ENCODE data around the gene HEG1.

HEG1 gene

DNA sequence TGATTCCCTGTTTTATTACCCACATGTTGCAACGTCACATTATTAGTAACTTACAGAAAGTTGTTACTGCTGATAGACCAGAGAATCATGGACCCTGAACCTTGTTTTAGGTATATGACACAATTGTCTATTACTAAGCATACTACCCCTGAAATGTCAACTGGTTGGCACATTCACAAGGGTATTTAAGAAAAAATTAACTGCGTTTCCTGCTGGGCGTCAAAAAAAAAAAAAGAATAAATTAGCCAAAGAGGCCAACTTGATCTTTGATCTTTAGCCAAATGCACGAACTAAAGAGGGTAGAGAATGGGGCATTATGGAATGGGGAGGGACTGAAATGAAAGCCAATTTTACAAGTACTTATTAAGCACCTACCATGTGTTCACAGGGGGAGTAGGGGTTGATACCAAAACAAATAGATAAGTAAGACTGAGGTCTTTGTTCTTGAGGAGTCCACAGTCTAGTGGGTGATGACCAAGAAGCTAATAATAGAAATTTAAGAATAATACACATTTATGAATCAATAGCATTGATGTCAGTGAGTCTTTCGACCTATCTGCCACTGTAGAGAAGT, 103.4 kb downstream of the HEG1 start:
- DNase-seq (ENCODE audit: low read depth): no peak

- no peak for DNase-seq (ENCODE audit: low read depth)
Observed at GRCh38 chr3:124951511-124952281, 104.1 kb downstream of the HEG1 start.

GRCh38 chr3:124950026-124950425, 105.8 kb downstream of the HEG1 start:
- no peak for DNase-seq (ENCODE audit: low read depth)

DNA sequence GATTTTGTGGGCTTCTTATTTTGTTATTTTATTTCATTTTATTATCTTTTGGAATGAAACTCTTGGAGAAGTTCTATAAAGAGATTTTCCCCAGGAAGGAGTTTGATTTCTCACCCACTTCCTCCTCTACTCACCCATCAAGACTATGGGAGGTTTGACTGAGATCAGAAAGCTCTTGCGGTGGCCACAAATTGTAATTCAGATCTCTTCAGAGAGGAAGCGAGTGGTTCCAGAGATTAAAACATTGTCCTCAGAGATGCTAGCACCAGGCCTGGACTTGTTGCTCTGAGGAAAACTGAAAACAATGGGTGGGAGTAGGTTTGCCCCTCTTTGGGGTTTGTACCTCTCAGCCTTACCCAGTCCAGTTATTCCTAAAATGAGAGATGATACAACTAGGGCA, 113.2 kb downstream of the HEG1 start:
- no peak for DNase-seq (ENCODE audit: low read depth)

DNA sequence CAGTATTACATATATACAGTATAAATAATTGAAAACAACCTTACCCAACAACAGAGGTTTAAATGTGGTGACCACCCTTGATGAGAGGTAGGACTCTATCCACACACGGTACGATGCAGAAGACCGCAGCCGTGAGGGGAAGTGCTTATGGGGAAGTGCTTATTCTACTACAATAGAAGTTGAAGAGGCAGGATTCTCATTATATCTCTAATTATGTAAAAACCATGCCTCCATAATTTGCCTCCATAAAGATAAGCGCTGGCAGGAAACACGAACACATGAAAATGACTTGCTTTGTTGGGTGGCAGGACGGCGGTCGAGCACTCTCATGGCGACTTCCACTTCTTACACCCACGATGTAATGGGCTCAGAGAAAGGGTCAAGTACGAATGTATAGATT, 114.0 kb downstream of the HEG1 start:
- no peak for DNase-seq (ENCODE audit: low read depth)

GRCh38 chr3:124939661-124940060, 116.1 kb downstream of the HEG1 start:
- no peak for DNase-seq (ENCODE audit: low read depth)

DNA sequence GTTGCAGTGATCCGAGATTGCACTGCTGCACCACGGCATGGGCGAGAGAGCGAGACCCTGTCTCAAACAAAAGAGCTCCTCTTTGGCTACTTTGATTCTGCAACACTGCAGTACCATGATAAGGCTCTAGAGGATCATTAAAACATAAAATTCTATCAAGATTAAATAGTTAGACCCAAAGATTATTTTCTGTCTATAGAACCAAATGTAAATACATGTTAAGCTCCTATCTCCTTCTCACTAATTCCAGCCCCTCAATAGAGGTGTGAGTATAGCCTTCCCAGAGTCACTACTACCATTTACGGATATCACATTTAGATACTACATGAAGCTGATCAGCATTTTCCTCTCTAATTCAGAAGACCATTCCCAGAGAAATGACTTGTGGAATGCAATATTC, 116.9 kb downstream of the HEG1 start:
- no peak for DNase-seq (ENCODE audit: low read depth)

DNA sequence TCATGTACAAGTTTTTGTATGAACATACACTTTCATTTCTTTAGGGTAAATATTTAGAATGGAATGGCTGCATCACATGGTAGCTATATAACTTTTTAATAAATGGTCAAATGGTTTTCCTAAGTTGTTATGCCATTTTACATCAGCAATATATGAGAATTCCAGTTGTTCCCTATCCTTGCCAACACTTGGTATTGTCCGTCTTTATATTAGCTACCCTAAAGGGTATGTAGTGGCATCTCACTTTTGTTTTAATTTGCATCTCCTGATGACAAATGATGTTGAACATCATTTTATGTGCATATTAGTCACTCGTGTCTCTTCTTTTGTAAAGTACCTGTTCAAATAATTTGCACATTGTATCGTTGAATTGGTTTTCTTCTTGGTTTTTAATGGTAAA, 118.7 kb downstream of the HEG1 start:
- DNase-seq (ENCODE audit: low read depth): no peak

GRCh38 chr3:124935794-124936542, 119.8 kb downstream of the HEG1 start:
- DNase-seq (ENCODE audit: low read depth): no peak

- no peak for DNase-seq (ENCODE audit: low read depth)
Observed at GRCh38 chr3:124935264-124935663, 120.5 kb downstream of the HEG1 start.

DNA sequence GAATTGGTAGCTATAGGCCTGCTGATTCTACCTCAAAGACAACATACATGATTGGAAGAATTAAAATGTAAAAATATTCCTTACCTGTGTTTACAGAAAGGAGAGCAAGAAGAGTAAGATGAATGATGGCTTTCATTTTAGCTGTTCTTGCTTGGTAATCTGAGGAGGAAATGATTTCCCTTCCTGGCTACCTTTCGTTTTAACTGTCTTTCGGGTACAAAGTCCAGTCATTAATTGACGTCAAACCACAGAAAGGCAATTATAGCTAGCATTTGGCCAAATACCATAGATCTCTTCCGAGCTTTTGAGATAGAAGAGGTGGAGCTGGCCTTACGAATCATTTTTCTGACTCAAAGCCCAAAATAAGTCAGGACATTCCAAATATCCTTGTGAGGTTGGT, 121.2 kb downstream of the HEG1 start, which contains the start of gene MUC13:
TSS of gene MUC13 (minus strand) at position 175 of the 400 bp plus-strand sequence. CDS start at position 136, 39 bp downstream.
- no peak for DNase-seq (ENCODE audit: low read depth)

DNA sequence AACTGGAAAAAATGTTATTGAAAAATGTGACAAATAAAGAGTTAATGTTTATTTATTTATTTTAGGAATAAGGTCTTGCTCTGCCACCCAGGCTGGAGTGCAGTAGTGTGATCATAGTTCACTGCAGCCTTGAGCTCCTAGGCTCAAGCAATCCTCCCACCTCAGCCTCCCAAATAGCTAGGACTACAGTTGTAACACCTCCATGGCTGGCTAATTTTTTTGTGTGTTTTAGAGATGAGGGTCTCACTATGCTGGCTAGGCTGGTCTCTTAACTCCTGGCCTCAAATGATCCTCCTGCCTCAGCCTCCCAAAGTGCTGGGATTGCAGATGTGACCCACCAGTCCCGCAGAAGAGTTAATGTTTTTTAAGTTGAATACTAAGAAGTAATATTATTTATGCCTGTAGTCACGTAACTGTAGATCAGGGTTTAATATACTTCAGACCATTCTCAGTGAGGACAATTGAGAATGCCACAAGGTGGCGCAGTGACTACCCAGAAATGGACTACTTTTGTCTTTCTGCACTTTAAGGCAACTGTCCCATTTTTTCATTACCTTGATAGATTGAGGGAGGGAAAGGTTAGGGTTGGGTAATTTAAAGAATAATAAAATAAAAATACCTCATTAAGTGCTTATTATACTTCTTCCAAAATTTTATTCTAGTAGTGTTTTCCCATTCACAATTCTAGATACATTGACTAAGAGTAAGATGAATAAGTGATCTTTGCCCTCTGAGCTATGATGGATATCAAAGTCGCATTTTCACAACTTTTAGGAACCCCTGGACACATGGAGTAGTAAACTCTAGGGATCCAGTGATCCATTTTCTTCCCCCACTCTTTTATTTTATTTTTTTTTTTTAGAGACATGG, 127.2 kb downstream of the HEG1 start:
- DNase-seq (ENCODE audit: low read depth): peak; percentile 70

- DNase-seq (ENCODE audit: low read depth): no peak
Observed at GRCh38 chr3:124927574-124928045, 128.2 kb downstream of the HEG1 start.

GRCh38 chr3:124926426-124927101, 129.2 kb downstream of the HEG1 start:
- DNase-seq (ENCODE audit: low read depth): no peak

DNA sequence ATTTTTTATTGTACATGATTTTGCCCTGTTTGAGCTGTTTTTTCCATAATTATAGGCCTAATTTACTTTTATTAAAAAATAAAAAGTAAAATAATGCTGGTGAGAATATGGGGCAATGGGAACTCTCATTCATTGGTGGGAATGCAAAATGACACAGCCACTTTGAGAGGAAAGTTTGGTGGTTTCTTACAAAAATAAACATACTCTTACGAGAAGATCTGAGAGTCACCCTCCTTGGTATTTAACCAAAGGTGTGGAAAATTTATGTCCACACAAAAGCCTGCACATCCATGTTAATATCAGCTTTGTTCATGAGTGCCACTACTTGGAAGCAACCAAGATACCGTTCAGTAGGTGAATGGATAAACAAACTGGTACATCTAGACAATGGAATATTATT, 131.1 kb downstream of the HEG1 start:
- no peak for DNase-seq (ENCODE audit: low read depth)

- DNase-seq (ENCODE audit: low read depth): no peak
Observed at GRCh38 chr3:124923833-124924232, 132.0 kb downstream of the HEG1 start.

- DNase-seq (ENCODE audit: low read depth): no peak
Observed at GRCh38 chr3:124920718-124921117, 135.1 kb downstream of the HEG1 start.

DNA sequence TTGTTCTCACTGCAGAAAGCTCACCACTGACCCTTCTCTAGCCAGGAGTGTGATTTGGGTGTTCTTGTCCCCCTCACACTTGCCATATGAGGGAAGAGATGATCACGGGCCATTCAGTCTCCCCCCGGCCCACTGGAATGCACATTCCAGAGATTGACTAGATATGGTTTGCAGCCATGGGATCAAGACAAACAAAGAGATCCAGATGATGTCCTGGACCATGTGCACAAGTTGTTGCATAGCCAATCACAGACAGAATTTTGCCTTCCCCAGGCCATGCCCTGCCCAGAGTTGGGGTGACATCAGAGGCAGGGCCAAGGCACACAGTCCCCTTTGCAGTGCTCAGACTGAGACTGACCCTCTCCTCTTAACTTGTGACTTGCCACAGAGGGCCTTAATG, 136.0 kb downstream of the HEG1 start:
- DNase-seq (ENCODE audit: low read depth): no peak

DNA sequence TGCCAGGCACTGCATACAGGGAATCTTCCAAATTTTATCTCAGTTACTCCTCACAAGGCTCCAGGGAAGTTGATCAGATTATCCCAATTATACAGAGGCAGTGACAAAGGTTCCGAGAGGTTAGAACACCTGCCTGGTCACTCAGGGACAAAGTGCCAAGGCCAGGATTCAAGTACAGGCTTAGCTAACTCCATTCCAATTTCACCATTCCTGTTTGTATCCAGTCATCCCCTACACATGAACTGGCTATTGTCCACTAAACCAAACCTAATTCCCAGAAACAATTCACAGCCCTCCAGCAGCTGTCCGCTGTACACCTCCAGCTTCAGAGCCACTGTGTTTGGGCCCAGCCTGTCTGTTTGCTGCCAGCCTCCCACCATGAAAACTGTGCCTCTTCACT, 137.3 kb downstream of the HEG1 start:
- no peak for DNase-seq (ENCODE audit: low read depth)

GRCh38 chr3:124916837-124917409, 138.9 kb downstream of the HEG1 start:
- no peak for DNase-seq (ENCODE audit: low read depth)
